GM10266 (cell line): ENCODE data around the gene VTI1A.

Experiments used
- DNase-seq: peaks from one replicate; pipeline ENCODE4 v3.0.0; 2012; ENCODE audit errors: extremely low spot score
- CTCF ChIP-seq: IDR thresholded peaks from 2 replicates; pipeline ENCODE4 v1.5.1; 2012; ENCODE audit warnings: mild to moderate bottlenecking, low read depth; ENCODE audit not compliant: control insufficient read depth, insufficient read depth; ENCODE audit errors: missing control alignments

Gene VTI1A

GRCh38 chr10:112782200-112782907 lies 335.3 kb downstream of the VTI1A start:
- no peak for DNase-seq
- TF ChIP-seq CTCF: no peak

- no peak for TF ChIP-seq CTCF
- DNase-seq: no peak
Observed at GRCh38 chr10:112783351-112784021, 336.5 kb downstream of the VTI1A start.

GRCh38 chr10:112784022-112784461 lies 337.0 kb downstream of the VTI1A start:
- TF ChIP-seq CTCF: no peak
- no peak for DNase-seq

- no peak for DNase-seq
- TF ChIP-seq CTCF: no peak
Observed at GRCh38 chr10:112785089-112785488, 338.1 kb downstream of the VTI1A start.

- DNase-seq: no peak
- no peak for TF ChIP-seq CTCF
Observed at GRCh38 chr10:112789248-112789647, 342.2 kb downstream of the VTI1A start.

- no peak for DNase-seq
- no peak for TF ChIP-seq CTCF
Observed at GRCh38 chr10:112790030-112790429, 343.0 kb downstream of the VTI1A start.

- no peak for DNase-seq
- TF ChIP-seq CTCF: no peak
Observed at GRCh38 chr10:112790921-112791320, 343.9 kb downstream of the VTI1A start.
